Neural progenitor cell (in vitro differentiated cells): ENCODE measurements around the gene ANKRD13D. TPM values are rescaled to one million over a fixed set of nuclear protein-coding genes. Genes with fewer than 3 reads are reported as not detected.

Source experiments
- DNase-seq: peaks from one replicate; pipeline ENCODE4 v3.0.0-alpha.2; 2016; ENCODE audit warnings: low spot score
- H2AFZ ChIP-seq: fragments of 200-600 bp; sonication (generic); replicated peaks from 2 replicates; pipeline ENCODE4 v1.6.1; 2016; ENCODE audit warnings: antibody characterized with exemption
- H3F3A ChIP-seq: fragments of 200-600 bp; sonication (generic); 2 replicates; pipeline ENCODE4 v1.6.1; 2016; ENCODE audit warnings: antibody characterized with exemption, low read depth
- H3K27ac ChIP-seq: fragments of 200-600 bp; sonication (generic); 2 replicates; pipeline ENCODE4 v1.5.1; 2016; ENCODE audit warnings: mild to moderate bottlenecking
- H3K27me3 ChIP-seq: fragments of 200-600 bp; sonication (generic); 2 replicates; pipeline ENCODE4 v1.6.1; 2016; ENCODE audit warnings: mild to moderate bottlenecking, moderate library complexity
- H3K36me3 ChIP-seq: fragments of 200-600 bp; sonication (generic); 2 replicates; pipeline ENCODE4 v1.5.1; 2016
- H3K4me1 ChIP-seq: fragments of 200-600 bp; sonication (generic); 2 replicates; pipeline ENCODE4 v1.6.1; 2016; ENCODE audit warnings: mixed run types
- H3K4me2 ChIP-seq: fragments of 200-600 bp; sonication (generic); 2 replicates; pipeline ENCODE4 v1.6.1; 2016
- H3K4me3 ChIP-seq: fragments of 200-600 bp; sonication (generic); 2 replicates; pipeline ENCODE4 v1.5.1; 2016
- H3K79me2 ChIP-seq: fragments of 200-600 bp; sonication (generic); 2 replicates; pipeline ENCODE4 v1.6.1; 2016; ENCODE audit warnings: low read depth
- H3K9ac ChIP-seq: fragments of 200-600 bp; sonication (generic); 2 replicates; pipeline ENCODE4 v1.6.1; 2016
- H3K9me3 ChIP-seq: fragments of 200-600 bp; sonication (generic); 2 replicates; pipeline ENCODE4 v1.5.1; 2016; ENCODE audit warnings: low read depth
- H4K20me1 ChIP-seq: fragments of 200-600 bp; sonication (generic); 2 replicates; pipeline ENCODE4 v1.6.1; 2016; ENCODE audit warnings: low read depth
- H3K27ac Mint-ChIP-seq: 3 replicates; pipeline ENCODE4 v1.8.0; 2021; ENCODE audit warnings: mixed read lengths
- H3K27me3 Mint-ChIP-seq: 2 replicates; pipeline ENCODE4 v1.8.0; 2022; ENCODE audit warnings: low read depth, mild to moderate bottlenecking, inconsistent platforms, moderate library complexity, mixed read lengths; ENCODE audit not compliant: insufficient read depth
- H3K36me3 Mint-ChIP-seq: 3 replicates; pipeline ENCODE4 v1.8.0; 2021; ENCODE audit warnings: mixed read lengths
- H3K4me1 Mint-ChIP-seq: 3 replicates; pipeline ENCODE4 v1.8.0; 2021; ENCODE audit warnings: mixed read lengths
- H3K4me3 Mint-ChIP-seq: 3 replicates; pipeline ENCODE4 v1.8.0; 2021; ENCODE audit warnings: mild to moderate bottlenecking, moderate library complexity, mixed read lengths
- H3K9me3 Mint-ChIP-seq: 3 replicates; pipeline ENCODE4 v1.8.0; 2020; ENCODE audit warnings: mixed read lengths
- CTCF ChIP-seq: fragments of 200-600 bp; sonication (generic); IDR thresholded peaks from 2 replicates; pipeline ENCODE4 v1.5.1; 2017; ENCODE audit warnings: antibody characterized with exemption, mild to moderate bottlenecking
- EZH2 ChIP-seq: fragments of 200-600 bp; sonication (generic); IDR thresholded peaks from 2 replicates; pipeline ENCODE4 v1.6.1; 2017; ENCODE audit warnings: antibody characterized with exemption, mild to moderate bottlenecking, moderate library complexity
- EZH2phosphoT487 ChIP-seq: fragments of 200-600 bp; sonication (generic); IDR thresholded peaks from 2 replicates; pipeline ENCODE4 v1.6.1; 2017; ENCODE audit warnings: antibody characterized with exemption
- total RNA-seq: library from RNA; depleted of rRNA; stranded (reverse); fragments of >200 nt; gene quantifications from 2 replicates; pipeline ENCODE4 v1.2.3, GENCODE V29; 2015; ENCODE audit warnings: low replicate concordance

ANKRD13D gene
- total RNA-seq, 1 donor from 2014 or later, result 21.0 TPM

- Histone ChIP-seq H2AFZ (no peak overlapping the region), H3F3A (peaks cover 13% of the 10 kb centered on the region), H3K4me1 (peaks cover 2% of the 10 kb centered on the region), H3K27me3 (peaks cover 16% of the 10 kb centered on the region), H3K27ac (no peak overlapping the region), H3K4me3 (no peak overlapping the region), H4K20me1 (peaks cover 2% of the 10 kb centered on the region), H3K36me3 (no peaks in the 10 kb centered on the region), H3K9me3 (no peaks in the 10 kb centered on the region), H3K4me2 (no peak overlapping the region), H3K9ac (no peak overlapping the region), H3K79me2 (no peaks in the 10 kb centered on the region)
- Mint-ChIP-seq H3K4me1 (peaks cover 6% of the 10 kb centered on the region), H3K9me3 (no peaks in the 10 kb centered on the region), H3K27ac (no peak overlapping the region), H3K27me3 (peaks cover 9% of the 10 kb centered on the region), H3K36me3 (no peaks in the 10 kb centered on the region), H3K4me3 (no peak overlapping the region)
- TF ChIP-seq EZH2, result no peak
- no peak for TF ChIP-seq CTCF
- no peak for TF ChIP-seq EZH2phosphoT487
- no peak for DNase-seq
These were observed 18.5 kb downstream of the ANKRD13D start for GRCh38 chr11:67307545-67308001.

DNA sequence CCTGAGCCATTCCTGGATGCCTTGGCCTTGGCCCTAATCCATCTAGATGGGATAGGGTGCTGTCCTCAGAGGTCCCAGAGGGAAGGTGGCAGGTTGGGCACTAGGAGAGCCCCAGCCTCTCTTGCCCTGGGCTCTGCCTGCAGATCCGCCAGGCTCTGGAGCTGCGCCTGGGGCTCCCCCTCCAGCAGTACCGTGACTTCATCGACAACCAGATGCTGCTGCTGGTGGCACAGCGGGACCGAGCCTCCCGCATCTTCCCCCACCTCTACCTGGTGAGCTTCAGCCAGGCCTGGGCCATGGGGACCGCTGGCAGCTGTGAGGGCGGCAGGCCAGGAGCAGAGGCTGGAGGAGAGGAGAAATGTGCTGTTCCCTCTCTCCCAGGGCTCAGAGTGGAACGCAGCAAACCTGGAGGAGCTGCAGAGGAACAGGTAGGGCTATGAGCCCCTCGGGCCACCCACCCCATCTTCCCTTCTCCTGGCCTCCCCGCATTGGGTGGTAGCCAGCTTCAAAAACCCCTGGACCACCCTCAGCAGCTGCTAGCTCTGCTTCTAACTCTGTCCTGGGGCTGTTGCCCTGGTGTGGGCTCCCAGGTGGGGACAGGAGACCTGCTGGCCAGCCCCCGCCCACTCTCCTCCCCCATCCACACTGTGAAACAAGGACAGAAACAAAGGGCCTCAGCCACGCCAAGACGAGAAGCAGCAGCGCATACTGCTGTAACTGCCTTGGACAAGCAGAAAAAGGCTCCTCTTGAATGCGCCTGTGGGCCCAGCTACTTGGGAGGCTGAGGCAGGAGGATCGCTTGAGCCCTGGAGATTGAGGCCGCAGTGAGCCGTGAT lies 19.1 kb downstream of the ANKRD13D start:
- Histone ChIP-seq H3K4me3 (no peak overlapping the region), H3K4me1 (no peaks in the 10 kb centered on the region), H3K9me3 (no peaks in the 10 kb centered on the region), H3K9ac (no peak overlapping the region), H3K27ac (no peak overlapping the region), H2AFZ (no peak overlapping the region), H3F3A (peaks cover 8% of the 10 kb centered on the region), H3K4me2 (no peak overlapping the region), H3K79me2 (no peaks in the 10 kb centered on the region), H3K27me3 (peaks cover 16% of the 10 kb centered on the region), H3K36me3 (no peaks in the 10 kb centered on the region), H4K20me1 (no peaks in the 10 kb centered on the region)
- DNase-seq, result no peak
- Mint-ChIP-seq H3K27me3 (peaks cover 10% of the 10 kb centered on the region), H3K4me1 (peaks cover 4% of the 10 kb centered on the region), H3K4me3 (no peak overlapping the region), H3K36me3 (no peaks in the 10 kb centered on the region), H3K9me3 (no peaks in the 10 kb centered on the region), H3K27ac (no peak overlapping the region)
- no peak for TF ChIP-seq EZH2
- no peak for TF ChIP-seq CTCF
- TF ChIP-seq EZH2phosphoT487, result no peak

DNA sequence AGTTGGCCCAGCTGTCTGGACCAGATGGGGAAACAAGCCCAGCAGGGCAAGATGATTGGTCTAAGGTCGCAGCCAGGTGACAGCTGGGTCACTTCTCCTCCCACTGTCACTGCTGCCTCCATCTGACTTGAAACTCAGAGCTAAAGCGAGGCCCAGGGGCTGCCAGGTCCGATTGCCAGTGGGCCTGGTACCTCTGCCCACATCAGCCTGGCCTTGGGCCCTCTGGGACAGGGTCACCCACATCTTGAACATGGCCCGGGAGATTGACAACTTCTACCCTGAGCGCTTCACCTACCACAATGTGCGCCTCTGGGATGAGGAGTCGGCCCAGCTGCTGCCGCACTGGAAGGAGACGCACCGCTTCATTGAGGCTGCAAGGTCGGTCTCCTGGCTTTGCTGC lies 20.1 kb downstream of the ANKRD13D start:
- Mint-ChIP-seq H3K27me3 (peaks cover 12% of the 10 kb centered on the region), H3K27ac (no peak overlapping the region), H3K4me3 (no peak overlapping the region), H3K36me3 (no peaks in the 10 kb centered on the region), H3K9me3 (no peaks in the 10 kb centered on the region), H3K4me1 (peaks cover 4% of the 10 kb centered on the region)
- H3K27ac ChIP-seq, result no peak overlapping the region
- no peak for TF ChIP-seq CTCF
- TF ChIP-seq EZH2phosphoT487, result no peak
- TF ChIP-seq EZH2, result no peak
- H3F3A ChIP-seq, result peaks cover 6% of the 10 kb centered on the region
- no peaks in the 10 kb centered on the region for H3K79me2 ChIP-seq
- no peak overlapping the region for H2AFZ ChIP-seq
- H3K9ac ChIP-seq, result no peak overlapping the region
- H4K20me1 ChIP-seq, result no peaks in the 10 kb centered on the region
- no peaks in the 10 kb centered on the region for H3K36me3 ChIP-seq
- no peak for DNase-seq
- no peaks in the 10 kb centered on the region for H3K9me3 ChIP-seq
- H3K4me2 ChIP-seq, result no peak overlapping the region
- no peak overlapping the region for H3K4me3 ChIP-seq
- H3K4me1 ChIP-seq, result no peaks in the 10 kb centered on the region
- H3K27me3 ChIP-seq, result peaks cover 8% of the 10 kb centered on the region
